Mesenchymal stem cell (in vitro differentiated cells and primary cell): ENCODE data around the gene RERGL.
"Not testable (repeated sequence)": the region's sequence is repeated elsewhere in the genome, so short reads cannot be mapped to it uniquely, and the experiment has no call there.

Experiments
- DNase-seq: peaks from one replicate; pipeline ENCODE4 v3.0.0-alpha.2; 2013
- H2AFZ ChIP-seq: one replicate; pipeline ENCODE4 v1.6.1; 2013; ENCODE audit warnings: low read depth, mild to moderate bottlenecking, control low read depth, inconsistent platforms, low read length, moderate library complexity
- H2AK5ac ChIP-seq: 2 replicates; pipeline ENCODE4 v1.6.1; 2013; ENCODE audit warnings: low read length, moderate library complexity, mild to moderate bottlenecking, inconsistent platforms; ENCODE audit not compliant: severe bottlenecking
- H2BK120ac ChIP-seq: one replicate; pipeline ENCODE4 v1.6.1; 2013; ENCODE audit warnings: low read depth, mild to moderate bottlenecking, inconsistent platforms, low read length, moderate library complexity
- H2BK12ac ChIP-seq, 2 experiments: one replicate each; pipeline ENCODE4 v1.6.1; 2013; ENCODE audit warnings: inconsistent platforms in 2 of 2, low read length in 2 of 2, mild to moderate bottlenecking in 2 of 2, moderate library complexity in 2 of 2, control low read depth in 1 of 2
- H2BK15ac ChIP-seq: one replicate; pipeline ENCODE4 v1.6.1; 2013; ENCODE audit warnings: mild to moderate bottlenecking, low read depth, inconsistent platforms; ENCODE audit not compliant: poor library complexity, severe bottlenecking
- H2BK5ac ChIP-seq: 2 replicates; pipeline ENCODE4 v1.6.1; 2013; ENCODE audit warnings: low read depth, mild to moderate bottlenecking, low read length, control low read depth, inconsistent platforms; ENCODE audit not compliant: poor library complexity, severe bottlenecking
- H3K14ac ChIP-seq, 2 experiments: one replicate each; pipeline ENCODE4 v1.6.1; 2013; ENCODE audit warnings: inconsistent platforms in 2 of 2, low read length in 2 of 2, control low read depth in 1 of 2, mild to moderate bottlenecking in 1 of 2, moderate library complexity in 1 of 2
- H3K18ac ChIP-seq, 2 experiments: one replicate each; pipeline ENCODE4 v1.6.1; 2013; ENCODE audit warnings: inconsistent platforms in 2 of 2, low read length in 2 of 2, control low read depth in 1 of 2, low read depth in 1 of 2, mild to moderate bottlenecking in 1 of 2
- H3K23ac ChIP-seq, 2 experiments: one replicate each; pipeline ENCODE4 v1.6.1; 2013; ENCODE audit warnings: inconsistent platforms in 2 of 2, low read length in 2 of 2, mild to moderate bottlenecking in 2 of 2, moderate library complexity in 2 of 2, control low read depth in 1 of 2
- H3K27ac ChIP-seq: 2 replicates; pipeline ENCODE4 v1.5.1; 2013; ENCODE audit warnings: mild to moderate bottlenecking, moderate library complexity, low read length, control low read depth, inconsistent platforms; ENCODE audit not compliant: poor library complexity, severe bottlenecking
- H3K27me3 ChIP-seq, 2 experiments: 2 replicates each; pipeline versions ENCODE4 v1.6.1 to v1.7.0; 2013; ENCODE audit warnings: low read length in 2 of 2, mild to moderate bottlenecking in 2 of 2, moderate library complexity in 2 of 2, control low read depth in 1 of 2, inconsistent platforms in 1 of 2; ENCODE audit not compliant: control insufficient read depth in 1 of 2, insufficient read depth in 1 of 2
- H3K36me3 ChIP-seq, 2 experiments: 2 replicates each; pipeline versions ENCODE4 v1.6.1 to v1.7.0; 2013; ENCODE audit warnings: low read length in 2 of 2, control low read depth in 1 of 2, inconsistent platforms in 1 of 2, low read depth in 1 of 2, mild to moderate bottlenecking in 1 of 2; ENCODE audit not compliant: insufficient read depth in 2 of 2, control insufficient read depth in 1 of 2
- H3K4ac ChIP-seq, 2 experiments: one replicate each; pipeline ENCODE4 v1.6.1; 2013; ENCODE audit warnings: inconsistent platforms in 2 of 2, low read length in 2 of 2, mild to moderate bottlenecking in 2 of 2, moderate library complexity in 2 of 2, control low read depth in 1 of 2, low read depth in 1 of 2
- H3K4me1 ChIP-seq: 2 replicates; pipeline ENCODE4 v1.6.1; 2013; ENCODE audit warnings: low read depth, low read length, control low read depth; ENCODE audit not compliant: control insufficient read depth, insufficient read depth
- H3K4me2 ChIP-seq: 2 replicates; pipeline ENCODE4 v1.6.1; 2013; ENCODE audit warnings: low read length, mild to moderate bottlenecking, inconsistent platforms; ENCODE audit not compliant: poor library complexity, severe bottlenecking
- H3K4me3 ChIP-seq, 2 experiments: 2 replicates each; pipeline versions ENCODE4 v1.5.1 to v1.7.0; 2013; ENCODE audit warnings: low read length in 2 of 2, mild to moderate bottlenecking in 2 of 2, control low read depth in 1 of 2, low read depth in 1 of 2; ENCODE audit not compliant: insufficient read depth in 1 of 2
- H3K79me1 ChIP-seq: replicated peaks from 2 replicates; pipeline ENCODE4 v1.6.1; 2013; ENCODE audit warnings: mild to moderate bottlenecking, control low read depth, low read length, inconsistent platforms; ENCODE audit not compliant: poor library complexity, severe bottlenecking
- H3K9ac ChIP-seq: 2 replicates; pipeline ENCODE4 v1.7.0; 2013; ENCODE audit warnings: mild to moderate bottlenecking, low read length, moderate library complexity
- H3K9me3 ChIP-seq: 2 replicates; pipeline ENCODE4 v1.7.0; 2013; ENCODE audit warnings: mild to moderate bottlenecking, low read length; ENCODE audit not compliant: control insufficient read depth
- H4K8ac ChIP-seq: one replicate; pipeline ENCODE4 v1.6.1; 2013; ENCODE audit warnings: inconsistent platforms, mild to moderate bottlenecking, low read length, moderate library complexity
- H4K91ac ChIP-seq: one replicate; pipeline ENCODE4 v1.6.1; 2013; ENCODE audit warnings: mild to moderate bottlenecking, low read length, inconsistent platforms
- WGBS: methylation state at CpG from one replicate; pipeline ENCODE4 v1.1.7; 2013; ENCODE audit warnings: mixed read lengths; 5-methylcytosine and 5-hydroxymethylcytosine counted together

The RERGL gene

GRCh38 chr12:18045446-18045992 lies 44.5 kb downstream of the RERGL start:
- no peak overlapping the region for H3K4me3 ChIP-seq
- no peaks in the 10 kb centered on the region for H3K4me1 ChIP-seq
- no peaks in the 10 kb centered on the region for H3K79me1 ChIP-seq
- WGBS, result 90% methylated on average over 6 of the region's 7 CpGs
- H4K8ac ChIP-seq, result no peak overlapping the region
- no peak overlapping the region for H3K27ac ChIP-seq
- H2BK12ac ChIP-seq, result no peak overlapping the region
- H3K14ac ChIP-seq, result no peak overlapping the region
- H2AK5ac ChIP-seq, result no peak overlapping the region
- H3K18ac ChIP-seq, result no peak overlapping the region
- H3K4me2 ChIP-seq, result no peak overlapping the region
- no peak overlapping the region for H2AFZ ChIP-seq
- H3K27me3 ChIP-seq, result no peaks in the 10 kb centered on the region
- no peaks in the 10 kb centered on the region for H3K36me3 ChIP-seq
- no peak overlapping the region for H2BK120ac ChIP-seq
- H3K23ac ChIP-seq, result no peak overlapping the region
- H3K9me3 ChIP-seq, result no peaks in the 10 kb centered on the region
- no peak overlapping the region for H2BK15ac ChIP-seq
- no peak overlapping the region for H3K9ac ChIP-seq
- H2BK5ac ChIP-seq, result no peak overlapping the region
- DNase-seq, result no peak
- H4K91ac ChIP-seq, result no peak overlapping the region
- H3K4ac ChIP-seq, result no peak overlapping the region

DNA sequence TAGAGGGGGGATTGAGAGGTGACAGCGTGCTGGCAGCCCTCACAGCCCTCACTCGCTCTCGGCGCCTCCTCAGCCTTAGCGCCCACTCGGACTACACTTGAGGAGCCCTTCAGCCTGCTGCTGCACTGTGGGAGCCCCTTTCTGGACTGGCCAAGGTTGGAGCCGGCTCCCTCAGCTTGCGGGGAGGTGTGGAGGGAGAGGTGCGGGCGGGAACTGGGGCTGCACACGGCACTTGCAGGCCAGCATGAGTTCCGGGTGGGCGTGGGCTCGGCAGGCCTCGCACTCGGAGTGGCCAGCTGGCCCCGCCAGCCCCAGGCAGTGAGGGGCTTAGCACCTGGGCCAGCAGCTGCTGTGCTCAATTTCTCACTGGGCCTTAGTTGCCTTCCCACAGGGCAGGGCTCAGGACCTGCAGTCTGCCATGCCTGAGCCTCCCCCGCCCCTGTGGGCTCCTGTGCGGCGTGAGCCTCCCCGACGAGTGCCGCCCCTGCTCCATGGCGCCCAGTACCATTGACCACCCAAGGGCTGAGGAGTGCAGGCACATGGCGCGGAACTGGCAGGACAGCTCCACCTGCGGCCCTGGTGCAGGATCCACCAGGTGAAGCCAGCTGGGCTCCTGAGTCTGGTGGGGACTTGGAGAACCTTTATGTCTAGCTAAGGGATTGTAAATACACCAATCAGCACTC lies 49.8 kb downstream of the RERGL start:
- not testable (repeated sequence) for H3K27ac ChIP-seq, H3K18ac ChIP-seq, H3K27me3 ChIP-seq, H4K8ac ChIP-seq, H3K36me3 ChIP-seq, H3K9ac ChIP-seq, DNase-seq, H3K14ac ChIP-seq, H2BK120ac ChIP-seq, H3K4ac ChIP-seq, H2BK12ac ChIP-seq, H3K79me1 ChIP-seq, H4K91ac ChIP-seq, H3K9me3 ChIP-seq, H2BK15ac ChIP-seq, H2BK5ac ChIP-seq, H2AK5ac ChIP-seq, H2AFZ ChIP-seq, H3K4me2 ChIP-seq, H3K4me1 ChIP-seq, H3K23ac ChIP-seq, H3K4me3 ChIP-seq
- whole genome bisulfite sequencing, result 94% methylated on average over 23 of the region's 27 CpGs
